Smooth muscle cell (in vitro differentiated cells): ENCODE data around the gene PRAF2. TPM values are rescaled to one million over a fixed set of nuclear protein-coding genes. Genes with fewer than 3 reads are reported as not detected.
A peak's percentile ranks its signal among the peaks of the same experiment; 100 is the strongest.

Source experiments
- DNase-seq: peaks from one replicate; lab custom pipeline; 2025; ENCODE audit not compliant: unreplicated experiment; lab: John Stamatoyannopoulos, UW
- H2AFZ ChIP-seq: fragments of 200-600 bp; sonication (generic); 2 replicates; pipeline ENCODE4 v1.6.0; 2016; ENCODE audit warnings: antibody characterized with exemption, low read depth, mild to moderate bottlenecking
- H3F3A ChIP-seq: fragments of 200-600 bp; sonication (generic); 2 replicates; pipeline ENCODE4 v1.6.0; 2017; ENCODE audit warnings: antibody characterized with exemption, low read depth
- H3K27ac ChIP-seq: fragments of 200-600 bp; sonication (generic); 2 replicates; pipeline ENCODE4 v1.5.1; 2016; ENCODE audit warnings: low read depth, mild to moderate bottlenecking
- H3K27me3 ChIP-seq: fragments of 200-600 bp; sonication (generic); 2 replicates; pipeline ENCODE4 v1.6.1; 2016; ENCODE audit warnings: low read depth, mild to moderate bottlenecking
- H3K36me3 ChIP-seq: fragments of 200-600 bp; sonication (generic); 2 replicates; pipeline ENCODE4 v1.5.1; 2016; ENCODE audit warnings: low read depth
- H3K4me1 ChIP-seq: fragments of 200-600 bp; sonication (generic); 2 replicates; pipeline ENCODE4 v1.5.1; 2016; ENCODE audit warnings: low read depth
- H3K4me2 ChIP-seq: fragments of 200-600 bp; sonication (generic); 2 replicates; pipeline ENCODE4 v1.6.0; 2016; ENCODE audit warnings: mild to moderate bottlenecking
- H3K4me3 ChIP-seq: fragments of 200-600 bp; sonication (generic); 2 replicates; pipeline ENCODE4 v1.5.1; 2016; ENCODE audit warnings: mild to moderate bottlenecking
- H3K79me2 ChIP-seq: fragments of 200-600 bp; sonication (generic); 2 replicates; pipeline ENCODE4 v1.6.0; 2016; ENCODE audit warnings: low read depth, mild to moderate bottlenecking
- H3K9ac ChIP-seq: fragments of 200-600 bp; sonication (generic); 2 replicates; pipeline ENCODE4 v1.6.0; 2016; ENCODE audit warnings: low read depth
- H3K9me3 ChIP-seq: fragments of 200-600 bp; sonication (generic); replicated peaks from 2 replicates; pipeline ENCODE4 v1.5.1; 2016; ENCODE audit warnings: low read depth
- H4K20me1 ChIP-seq: fragments of 200-600 bp; sonication (generic); 2 replicates; pipeline ENCODE4 v1.6.0; 2016; ENCODE audit warnings: low read depth
- WGBS: methylation state at CpG from one replicate; pipeline ENCODE4 v1.1.7; 2016; ENCODE audit warnings: low lambda C conversion rate; 5-methylcytosine and 5-hydroxymethylcytosine counted together
- polyA plus RNA-seq: library from polyadenylated mRNA; unstranded; fragments of >200 nt; fragmentation: Nextera tagmentation; extraction: Ambion mirVana; gene quantifications from 2 replicates; pipeline ENCODE4 v1.2.1, GENCODE V29; 2016
- total RNA-seq: library from RNA; depleted of rRNA; stranded (reverse); fragments of >200 nt; gene quantifications from 2 replicates; pipeline ENCODE4 v1.2.3, GENCODE V29; 2014
- TF ChIP-seq, protein P1 (sequence below): fragments of 200-600 bp; sonication (generic); IDR thresholded peaks from 2 replicates; pipeline ENCODE4 v1.5.1; 2017; ENCODE audit warnings: borderline replicate concordance, mild to moderate bottlenecking, antibody characterized with exemption; ENCODE audit not compliant: insufficient read depth, poor library complexity, severe bottlenecking

Gene PRAF2
- total and polyA plus RNA-seq, 2 experiments from 2014 or later = 43.6 to 143 TPM

DNA sequence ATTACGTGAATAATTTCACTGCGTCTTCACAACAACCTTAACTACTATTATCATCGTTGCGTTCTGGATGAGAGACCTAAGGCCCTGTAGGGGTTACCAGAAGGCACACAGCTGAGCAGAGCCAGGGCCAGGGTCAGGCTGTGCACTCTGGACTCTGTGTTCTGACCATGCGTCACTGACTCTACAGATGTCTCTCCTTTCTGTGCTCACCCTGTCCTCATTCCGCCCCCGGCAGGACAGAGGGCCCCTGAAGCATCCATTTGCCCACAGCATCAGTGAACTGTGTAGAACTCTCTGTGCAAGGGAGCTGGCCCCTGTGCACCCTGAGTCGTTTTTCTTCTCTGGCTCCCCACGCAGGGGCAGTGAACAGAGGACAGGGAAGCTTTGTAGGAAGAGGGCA is 28.4 kb upstream of the PRAF2 start:
- H3F3A ChIP-seq = no peaks in the 10 kb centered on the region
- TF ChIP-seq, protein P1, sequence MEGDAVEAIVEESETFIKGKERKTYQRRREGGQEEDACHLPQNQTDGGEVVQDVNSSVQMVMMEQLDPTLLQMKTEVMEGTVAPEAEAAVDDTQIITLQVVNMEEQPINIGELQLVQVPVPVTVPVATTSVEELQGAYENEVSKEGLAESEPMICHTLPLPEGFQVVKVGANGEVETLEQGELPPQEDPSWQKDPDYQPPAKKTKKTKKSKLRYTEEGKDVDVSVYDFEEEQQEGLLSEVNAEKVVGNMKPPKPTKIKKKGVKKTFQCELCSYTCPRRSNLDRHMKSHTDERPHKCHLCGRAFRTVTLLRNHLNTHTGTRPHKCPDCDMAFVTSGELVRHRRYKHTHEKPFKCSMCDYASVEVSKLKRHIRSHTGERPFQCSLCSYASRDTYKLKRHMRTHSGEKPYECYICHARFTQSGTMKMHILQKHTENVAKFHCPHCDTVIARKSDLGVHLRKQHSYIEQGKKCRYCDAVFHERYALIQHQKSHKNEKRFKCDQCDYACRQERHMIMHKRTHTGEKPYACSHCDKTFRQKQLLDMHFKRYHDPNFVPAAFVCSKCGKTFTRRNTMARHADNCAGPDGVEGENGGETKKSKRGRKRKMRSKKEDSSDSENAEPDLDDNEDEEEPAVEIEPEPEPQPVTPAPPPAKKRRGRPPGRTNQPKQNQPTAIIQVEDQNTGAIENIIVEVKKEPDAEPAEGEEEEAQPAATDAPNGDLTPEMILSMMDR = no peak
- no peak overlapping the region for H3K9ac ChIP-seq
- no peaks in the 10 kb centered on the region for H3K79me2 ChIP-seq
- H3K27me3 ChIP-seq = no peaks in the 10 kb centered on the region
- H4K20me1 ChIP-seq = no peaks in the 10 kb centered on the region
- WGBS = 82% methylated on average over 9 of the region's 9 CpGs
- H3K4me2 ChIP-seq = no peak overlapping the region
- no peaks in the 10 kb centered on the region for H3K36me3 ChIP-seq
- no peak overlapping the region for H3K4me3 ChIP-seq
- H2AFZ ChIP-seq = no peak overlapping the region
- no peak for DNase-seq
- H3K9me3 ChIP-seq = no peaks in the 10 kb centered on the region
- no peak overlapping the region for H3K27ac ChIP-seq
- H3K4me1 ChIP-seq = no peaks in the 10 kb centered on the region

DNA sequence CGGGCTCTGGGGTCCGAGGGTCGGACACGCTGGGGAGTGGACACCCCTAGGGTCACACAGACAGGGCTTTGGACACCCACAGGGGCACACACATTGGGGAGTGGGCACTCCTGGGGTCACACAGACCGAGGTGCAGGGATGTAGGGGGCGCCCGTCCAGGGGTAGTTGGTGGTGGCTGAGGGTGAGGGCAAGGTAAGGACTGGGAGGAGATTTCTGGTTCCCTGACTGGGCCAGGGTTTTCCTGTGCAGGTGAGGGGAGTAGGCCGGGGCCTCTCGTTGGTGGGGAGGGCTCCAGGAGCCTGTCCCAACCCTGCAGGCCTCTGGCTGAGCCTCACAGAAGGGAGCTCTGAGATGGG is 27.8 kb upstream of the PRAF2 start:
- Histone ChIP-seq H3F3A (no peaks in the 10 kb centered on the region), H3K27me3 (no peaks in the 10 kb centered on the region), H3K4me1 (no peaks in the 10 kb centered on the region), H3K9ac (no peak overlapping the region), H3K36me3 (no peaks in the 10 kb centered on the region), H4K20me1 (no peaks in the 10 kb centered on the region), H3K79me2 (no peaks in the 10 kb centered on the region), H3K4me3 (peak overlapping the region; percentile 57), H3K9me3 (no peaks in the 10 kb centered on the region), H2AFZ (no peak overlapping the region), H3K4me2 (peak overlapping the region; percentile 88), H3K27ac (no peak overlapping the region)
- TF ChIP-seq, protein P1 = no peak
- DNase-seq = no peak
- WGBS = 59% methylated on average over 8 of the region's 9 CpGs

DNA sequence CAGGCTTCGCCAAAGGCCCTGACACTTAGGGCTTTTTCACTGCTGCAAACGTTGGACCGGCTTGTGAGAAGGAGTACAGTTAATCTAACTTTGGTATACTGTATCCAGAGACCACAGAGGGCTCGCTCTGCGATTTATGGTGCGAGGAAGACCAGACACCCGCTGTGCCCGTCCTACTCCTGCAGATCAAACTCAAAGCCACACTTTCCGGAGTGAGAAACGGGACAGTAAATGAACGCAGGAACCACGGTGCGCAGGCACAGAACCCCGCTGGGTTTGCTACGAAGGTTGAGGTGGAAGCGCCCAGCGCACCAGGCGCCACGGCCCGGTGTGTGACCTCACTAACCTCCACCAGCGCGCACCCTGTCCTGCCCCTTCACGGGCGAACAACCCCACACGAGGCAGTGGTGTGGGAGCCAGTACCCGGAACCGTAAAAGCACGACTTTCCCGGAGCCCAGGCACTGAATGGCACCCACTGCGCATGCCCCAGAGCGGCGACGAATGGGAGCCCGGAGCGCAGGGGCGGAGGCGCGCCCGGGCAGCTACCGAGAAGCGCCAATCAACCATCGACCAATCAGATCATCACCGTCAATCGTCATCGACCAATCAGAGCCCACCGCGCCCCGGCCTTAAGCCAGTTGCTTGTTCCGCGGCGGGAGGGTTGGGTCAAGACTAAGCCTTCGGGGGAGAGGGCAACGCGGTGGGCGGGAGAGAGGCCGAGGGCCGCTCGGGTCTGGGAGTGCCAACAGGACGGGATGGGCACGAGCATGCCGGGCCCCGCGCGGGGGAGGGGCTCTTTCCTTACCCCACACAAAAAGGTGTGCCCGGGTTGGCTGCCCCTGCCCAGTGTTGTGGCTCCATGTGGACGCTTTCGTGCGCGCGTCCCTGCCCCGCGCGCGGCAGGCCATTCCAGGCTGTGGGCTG is 27.2 kb upstream of the PRAF2 start:
- Histone ChIP-seq H3K9me3 (no peaks in the 10 kb centered on the region), H3K4me2 (peak overlapping the region; percentile 88), H3K4me1 (no peaks in the 10 kb centered on the region), H3K79me2 (no peaks in the 10 kb centered on the region), H3K27me3 (no peaks in the 10 kb centered on the region), H4K20me1 (no peaks in the 10 kb centered on the region), H3K27ac (no peak overlapping the region), H2AFZ (peak overlapping the region; percentile 28), H3K9ac (peak overlapping the region; percentile 28), H3K36me3 (no peaks in the 10 kb centered on the region), H3K4me3 (peak overlapping the region; percentile 57), H3F3A (no peaks in the 10 kb centered on the region)
- 49% methylated on average over 68 of the region's 74 CpGs for WGBS
- TF ChIP-seq, protein P1 = no peak
- peak; percentile 47 for DNase-seq
